Left renal cortex interstitium (tissue), 4 donors: ENCODE data around the gene TRAPPC10. TPM values are rescaled to one million over a fixed set of nuclear protein-coding genes. Genes with fewer than 3 reads are reported as not detected.
"Not testable (repeated sequence)": the region's sequence is repeated elsewhere in the genome, so short reads cannot be mapped to it uniquely, and the experiment has no call there.

Experiments
- DNase-seq, 4 donors: peaks; one replicate each; pipeline ENCODE4 v3.0.0-alpha.2; 2013; ENCODE audit warnings: low read depth in 4 of 4, low spot score in 2 of 4, missing footprints in 1 of 4
- polyA plus RNA-seq, 4 donors: library from polyadenylated mRNA; unstranded; fragments of 120-200 nt; gene quantifications; one replicate each; pipeline ENCODE4 v1.2.1, GENCODE V29; 2013; ENCODE audit not compliant: insufficient read length in 4 of 4

The TRAPPC10 gene
- polyA plus RNA-seq, 4 donors, result 29.7 to 48.8 (median 39.9) TPM

DNA sequence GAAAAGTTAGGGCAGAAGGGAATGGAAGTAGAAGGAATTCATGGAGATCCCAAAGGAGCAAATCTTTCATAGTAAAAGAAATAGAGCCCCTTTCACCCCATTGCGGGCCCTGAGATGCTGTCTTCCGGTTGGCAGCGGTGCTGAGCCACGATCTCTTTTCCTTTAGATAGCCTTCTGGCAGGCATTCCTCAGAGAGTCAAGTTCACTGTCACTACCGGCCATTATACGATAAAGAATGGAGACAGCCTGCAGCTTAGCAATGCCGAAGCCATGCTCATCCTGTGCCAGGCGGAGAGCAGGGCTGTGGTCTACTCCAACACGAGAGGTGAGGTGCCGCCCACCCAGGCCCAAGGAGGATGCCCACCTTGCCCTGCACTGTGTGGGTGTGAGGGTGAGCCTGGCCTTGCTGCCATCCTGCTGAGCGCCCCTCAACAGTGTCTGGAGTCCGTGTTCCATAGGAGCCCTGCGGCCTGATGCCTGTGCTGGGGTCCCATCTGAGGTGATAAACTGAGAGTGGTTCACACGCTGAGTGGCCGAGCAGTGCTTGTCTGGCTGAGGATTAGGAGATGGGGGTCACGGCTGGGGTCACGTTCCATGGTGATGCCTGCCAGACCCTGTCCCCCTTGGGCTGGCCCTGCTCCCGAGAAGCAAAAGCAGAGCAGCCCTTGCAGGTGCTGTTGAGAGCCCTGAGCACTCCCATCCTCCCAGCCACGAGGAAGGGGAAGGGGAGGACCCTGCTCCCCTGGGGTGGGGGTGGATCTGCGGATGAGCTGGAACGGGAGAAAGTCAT lies 74.7 kb downstream of the TRAPPC10 start:
- no peak for DNase-seq

DNA sequence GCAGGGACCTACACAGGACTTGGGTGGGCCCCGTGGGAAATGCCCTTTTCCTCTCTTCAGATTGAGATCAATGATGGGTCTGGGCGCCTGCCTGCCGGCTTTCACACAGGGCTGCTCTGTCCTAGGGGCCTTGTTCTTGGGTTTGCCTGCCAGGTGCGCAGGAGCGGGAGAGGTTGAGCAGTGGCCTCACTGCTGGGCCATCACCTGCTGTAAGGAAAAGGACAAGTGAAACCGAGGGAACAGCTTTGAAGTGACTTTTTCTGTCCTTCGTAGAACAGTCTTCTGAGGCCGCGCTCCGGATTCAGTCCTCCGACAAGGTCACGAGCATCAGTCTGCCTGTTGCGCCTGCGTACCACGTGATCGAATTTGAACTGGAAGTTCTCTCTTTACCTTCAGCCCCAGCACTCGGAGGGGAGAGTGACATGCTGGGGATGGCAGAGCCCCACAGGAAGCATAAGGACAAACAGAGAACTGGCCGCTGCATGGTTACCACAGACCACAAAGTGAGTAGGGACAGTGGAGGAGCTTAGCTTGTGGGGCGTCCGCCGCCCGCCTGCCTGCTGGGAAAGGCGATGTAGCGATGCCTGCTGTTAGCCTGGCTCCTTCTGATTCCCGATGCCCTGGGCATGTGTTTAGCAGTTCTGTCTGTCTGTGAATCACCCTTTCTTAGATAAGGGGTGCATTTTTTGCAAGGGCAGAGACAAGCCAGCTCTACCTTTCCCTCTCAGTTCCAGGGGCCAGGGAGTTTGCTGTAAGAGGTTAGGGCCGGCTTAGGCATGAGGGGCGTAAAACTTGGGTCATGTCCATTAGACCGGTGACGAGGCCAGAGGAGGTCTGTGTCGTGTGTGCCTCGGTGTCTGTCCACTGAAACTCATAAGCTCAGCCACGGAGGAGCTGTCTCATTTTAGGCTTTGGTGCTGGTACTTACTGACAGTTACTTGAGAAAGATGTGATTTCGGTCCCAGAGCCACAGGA lies 75.6 kb downstream of the TRAPPC10 start:
- DNase-seq, result no peak

DNA sequence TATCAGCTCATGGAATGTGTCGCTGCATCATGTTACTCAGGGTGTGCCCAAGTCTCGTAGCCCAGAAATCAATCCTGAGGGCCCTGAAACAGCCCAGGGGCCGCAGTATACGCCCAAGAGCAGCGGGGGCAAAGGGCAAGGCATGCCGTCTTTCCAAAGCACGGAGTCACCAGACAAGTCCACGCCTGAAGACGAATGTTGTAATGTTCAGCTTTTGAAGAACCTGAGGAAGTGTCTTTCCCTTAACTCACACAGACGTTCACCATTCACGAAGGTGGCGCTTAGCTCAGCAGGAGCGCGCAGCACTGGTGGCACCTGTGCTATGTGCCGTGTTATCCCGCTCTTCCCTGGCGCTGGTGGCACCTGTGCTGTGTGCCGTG lies 76.3 kb downstream of the TRAPPC10 start:
- DNase-seq, result no peak

DNA sequence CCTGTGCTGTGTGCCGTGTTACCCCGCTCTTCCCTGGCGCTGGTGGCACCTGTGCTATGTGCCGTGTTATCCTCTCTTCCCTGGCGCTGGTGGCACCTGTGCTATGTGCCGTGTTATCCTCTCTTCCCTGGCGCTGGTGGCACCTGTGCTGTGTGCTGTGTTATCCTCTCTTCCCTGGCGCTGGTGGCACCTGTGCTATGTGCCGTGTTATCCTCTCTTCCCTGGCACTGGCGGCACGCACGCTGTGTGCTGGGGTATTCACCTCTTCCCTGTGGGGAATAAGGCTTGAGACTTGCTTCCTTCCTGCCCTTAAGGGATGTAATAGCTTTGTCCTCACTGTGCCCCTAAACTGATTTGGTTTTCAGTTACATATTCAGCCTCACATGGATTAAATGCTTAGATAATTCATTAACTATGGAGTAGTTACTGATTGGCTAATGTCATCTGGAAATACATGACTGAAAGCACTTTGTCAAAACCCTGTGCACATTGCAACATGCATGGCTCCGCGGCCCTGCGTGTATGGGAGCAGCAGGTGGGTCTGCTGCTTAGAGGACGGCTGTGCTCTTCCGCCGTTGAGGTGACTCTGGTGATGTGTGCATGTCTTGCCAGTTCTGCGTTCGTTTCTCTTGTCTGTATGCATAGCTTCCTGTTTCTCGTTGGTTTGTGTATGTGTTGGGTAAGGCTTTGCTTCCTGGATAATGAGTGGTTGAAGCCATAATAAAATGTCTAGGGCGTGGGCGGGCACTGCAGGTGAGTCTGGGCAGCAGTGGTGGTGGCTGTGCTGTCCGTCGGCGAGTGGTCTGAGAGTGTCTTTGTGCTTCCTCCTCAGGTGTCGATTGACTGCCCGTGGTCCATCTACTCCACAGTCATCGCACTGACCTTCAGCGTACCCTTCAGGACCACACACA lies 77.1 kb downstream of the TRAPPC10 start:
- DNase-seq, result peak in 3 of 4 donors; percentile 20 to 68 (median 21)

DNA sequence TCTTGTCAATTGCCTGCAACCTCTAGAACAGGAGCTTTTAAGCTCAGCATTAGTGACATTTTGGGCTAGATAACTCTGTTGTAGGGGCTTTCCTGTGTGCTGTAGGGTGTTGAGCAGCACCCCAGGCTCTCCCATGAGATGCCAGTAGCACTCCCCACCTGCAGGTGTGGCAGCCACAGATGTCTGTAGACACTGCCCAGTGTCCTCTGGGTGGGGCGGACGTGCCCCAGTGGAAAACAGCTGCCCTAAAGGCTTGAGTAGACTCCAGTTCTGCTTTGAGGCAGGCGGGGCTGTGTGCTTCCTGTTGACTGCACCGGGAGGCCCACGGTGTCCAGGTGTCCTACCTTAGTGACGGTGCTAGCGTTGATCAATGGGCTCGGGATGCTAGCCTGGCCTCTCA lies 78.2 kb downstream of the TRAPPC10 start:
- no peak for DNase-seq

DNA sequence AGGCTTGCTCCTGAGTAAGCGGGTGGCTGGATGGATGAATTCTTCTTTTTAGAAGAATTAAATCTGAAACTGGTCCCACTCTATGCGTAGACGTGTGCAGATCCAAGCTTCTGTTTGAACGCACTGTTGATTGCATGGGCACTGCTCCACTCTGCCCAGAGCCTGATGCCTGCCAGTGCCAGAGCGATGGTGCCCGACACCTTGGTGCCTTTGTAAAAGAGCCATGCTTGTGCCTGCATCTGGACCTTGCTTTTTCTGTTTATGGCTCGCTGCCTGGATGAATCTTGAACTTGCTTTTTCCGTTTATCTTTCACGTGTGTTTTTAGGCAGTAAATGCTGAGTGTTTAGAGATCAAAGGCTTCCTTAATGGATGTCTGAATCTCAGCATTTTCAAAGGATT lies 80.1 kb downstream of the TRAPPC10 start:
- DNase-seq, result no peak

DNA sequence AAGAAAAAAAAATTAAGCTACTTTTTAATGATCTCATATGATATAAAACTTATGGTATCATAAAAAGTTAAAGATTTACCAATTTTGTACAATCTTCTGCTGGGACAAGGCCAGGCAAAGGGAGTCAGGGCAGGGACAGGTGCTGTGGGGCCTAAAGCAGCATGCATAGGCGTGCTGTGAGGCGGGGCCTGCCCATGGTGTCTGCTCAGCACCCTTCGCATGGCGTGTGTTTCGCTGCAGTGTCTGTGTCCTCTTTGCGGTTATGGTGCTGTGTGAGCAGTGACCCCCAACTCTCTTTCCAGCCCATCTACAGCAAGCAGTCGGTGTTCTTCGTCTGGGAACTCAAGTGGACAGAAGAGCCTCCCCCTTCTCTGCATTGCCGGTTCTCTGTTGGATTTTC lies 81.7 kb downstream of the TRAPPC10 start:
- DNase-seq, result no peak

DNA sequence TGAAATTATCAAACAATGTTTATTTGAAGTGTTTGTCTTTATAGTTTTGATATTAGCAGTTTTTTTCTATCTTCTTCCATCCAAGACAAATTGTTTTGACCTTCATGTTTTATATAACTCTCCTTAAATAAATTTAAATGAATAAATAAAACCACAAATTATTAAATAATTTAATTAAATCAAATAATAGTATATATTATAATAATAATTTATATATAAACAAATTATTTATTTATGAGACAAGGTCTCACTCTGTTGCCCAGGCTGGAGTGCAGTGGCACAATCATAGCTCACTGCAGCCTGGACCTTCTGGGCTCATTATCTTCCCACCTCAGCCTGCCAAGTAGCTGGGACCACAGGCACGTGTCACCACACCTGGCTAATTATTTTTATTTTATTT lies 82.7 kb downstream of the TRAPPC10 start:
- no peak for DNase-seq

DNA sequence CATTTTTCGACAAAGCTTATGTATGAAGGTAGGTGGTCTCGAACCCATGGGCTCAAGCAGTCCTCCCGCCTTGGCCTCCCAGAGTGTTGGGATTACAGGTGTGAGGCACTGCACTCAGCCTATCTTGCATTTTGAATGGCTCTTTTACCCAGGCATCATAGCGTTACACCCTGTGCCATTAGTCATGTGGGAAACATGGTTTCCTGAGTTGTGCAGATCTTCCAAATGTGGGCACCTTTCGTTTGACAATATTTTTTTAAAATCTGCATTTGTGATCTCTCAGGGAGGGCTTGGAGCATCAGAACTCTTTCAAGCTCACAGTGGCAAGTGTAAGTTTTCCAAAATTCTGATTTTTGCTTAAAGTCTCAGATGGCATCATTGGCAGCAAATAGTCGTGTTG lies 86.4 kb downstream of the TRAPPC10 start:
- DNase-seq, result not testable (repeated sequence)

DNA sequence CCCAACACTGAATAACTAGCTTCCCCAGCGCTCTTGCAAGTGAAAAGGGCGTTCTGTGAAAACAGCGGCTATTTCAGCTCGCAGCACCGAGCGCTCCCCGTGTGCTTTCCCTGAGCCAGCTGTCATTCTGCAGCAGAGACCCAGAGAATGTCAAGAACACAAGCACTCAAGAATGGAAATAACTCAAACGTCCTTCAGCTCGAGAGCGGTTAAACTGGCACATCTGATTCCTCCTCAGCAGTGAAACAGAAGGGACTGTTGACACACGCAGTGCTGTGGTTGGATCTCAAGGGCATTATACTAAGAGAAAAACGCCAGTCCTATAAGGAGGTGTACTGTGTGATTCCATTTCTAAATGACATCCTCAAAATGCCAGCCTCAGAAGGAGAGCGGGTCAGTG lies 86.9 kb downstream of the TRAPPC10 start:
- DNase-seq, result not testable (repeated sequence)

DNA sequence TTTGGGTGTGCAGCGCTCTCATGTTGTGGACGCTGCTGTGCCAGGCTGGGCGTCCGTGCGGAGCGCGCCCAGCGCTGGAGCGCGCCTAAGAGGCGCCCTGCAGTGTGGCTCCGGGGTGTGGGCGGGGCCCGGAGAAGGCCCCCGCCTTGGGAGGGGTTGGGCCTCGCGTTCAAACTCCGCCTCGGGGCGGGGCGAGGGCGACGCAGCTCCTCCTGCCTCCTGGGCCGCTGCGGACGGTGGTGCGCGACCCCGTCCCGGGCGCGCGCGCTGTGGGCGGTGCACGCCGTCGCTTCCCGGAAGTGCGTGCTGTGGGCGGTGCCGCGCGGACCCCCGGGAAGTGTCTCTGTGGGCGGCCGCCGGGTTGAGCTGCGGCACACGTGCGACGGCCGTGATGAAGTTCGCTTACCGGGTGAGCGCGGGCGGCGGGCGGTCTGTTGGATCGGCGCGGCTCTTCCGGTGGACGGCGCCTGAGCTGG lies 95.0 kb downstream of the TRAPPC10 start, which contains the start of gene PWP2:
PWP2 (plus strand) TSS at position 374 of the 476 bp plus-strand sequence; CDS start at position 392, 18 bp downstream.
- DNase-seq, result not testable (repeated sequence)

DNA sequence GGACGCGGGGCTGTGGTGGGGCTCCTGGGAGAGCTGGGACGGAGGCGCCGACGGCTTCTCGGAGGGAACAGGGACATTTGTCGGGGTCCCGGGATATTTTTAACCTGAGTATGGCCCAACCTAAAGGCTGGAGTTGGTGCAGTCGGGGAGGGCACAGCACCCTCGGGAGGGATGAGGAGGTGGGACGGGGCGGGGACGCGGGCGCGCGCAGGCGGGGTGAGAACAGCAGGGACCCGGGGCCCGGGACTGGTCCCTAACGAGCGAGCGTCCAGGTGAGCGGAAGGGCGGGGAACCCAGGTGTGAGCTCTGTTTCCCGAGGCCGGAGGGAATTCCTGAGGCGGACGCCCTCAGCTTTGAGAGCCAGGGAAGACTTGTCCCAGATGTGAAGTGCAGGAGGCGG lies 95.5 kb downstream of the TRAPPC10 start:
- not testable (repeated sequence) for DNase-seq

DNA sequence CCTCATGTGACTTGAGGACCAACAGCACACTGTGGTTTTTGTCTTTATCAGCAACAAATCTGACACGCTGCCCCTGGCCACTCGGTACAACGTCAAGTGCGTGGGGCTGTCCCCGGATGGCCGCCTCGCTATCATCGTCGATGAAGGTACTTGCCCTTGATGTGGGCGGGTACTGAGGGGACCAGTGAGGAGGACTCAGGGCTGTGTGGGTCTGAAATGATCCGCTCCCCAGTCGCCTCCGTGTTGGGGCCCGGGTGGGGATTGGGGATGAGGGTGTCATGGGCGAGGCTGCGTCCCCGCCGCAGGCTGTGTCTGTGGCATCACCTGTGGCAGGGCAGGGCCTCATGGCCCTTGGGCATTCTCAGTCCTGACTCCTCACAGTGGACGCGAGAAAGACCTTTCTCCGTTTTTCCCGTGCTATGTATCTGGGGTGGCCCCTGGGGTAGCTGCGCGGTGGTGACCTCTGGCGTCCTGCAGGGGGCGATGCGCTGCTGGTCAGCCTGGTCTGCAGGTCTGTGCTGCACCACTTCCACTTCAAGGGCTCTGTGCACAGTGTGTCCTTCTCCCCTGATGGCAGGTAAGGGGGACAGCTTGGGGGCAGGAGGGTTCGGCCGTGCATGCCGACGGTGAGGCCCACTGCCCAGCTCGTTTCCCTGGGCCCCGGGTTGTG lies 101.7 kb downstream of the TRAPPC10 start:
- not testable (repeated sequence) for DNase-seq

DNA sequence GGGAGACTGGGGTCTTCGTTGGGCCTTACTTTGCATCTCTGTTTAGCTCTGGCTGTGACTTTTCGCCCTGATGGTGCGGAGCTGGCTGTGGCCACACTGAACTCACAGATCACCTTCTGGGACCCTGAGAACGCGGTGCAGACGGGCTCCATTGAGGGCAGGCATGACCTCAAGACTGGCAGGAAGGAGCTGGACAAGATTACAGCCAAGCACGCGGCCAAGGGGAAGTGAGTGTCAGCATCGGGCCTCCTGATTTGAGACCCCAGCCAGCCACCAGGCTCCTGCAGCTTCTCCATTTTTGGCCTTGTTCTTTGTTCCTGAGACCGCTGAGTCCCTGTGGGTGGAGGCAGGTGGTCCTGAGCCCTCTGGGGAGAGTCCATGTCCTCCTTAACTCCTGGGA lies 110.0 kb downstream of the TRAPPC10 start:
- DNase-seq, result not testable (repeated sequence)

DNA sequence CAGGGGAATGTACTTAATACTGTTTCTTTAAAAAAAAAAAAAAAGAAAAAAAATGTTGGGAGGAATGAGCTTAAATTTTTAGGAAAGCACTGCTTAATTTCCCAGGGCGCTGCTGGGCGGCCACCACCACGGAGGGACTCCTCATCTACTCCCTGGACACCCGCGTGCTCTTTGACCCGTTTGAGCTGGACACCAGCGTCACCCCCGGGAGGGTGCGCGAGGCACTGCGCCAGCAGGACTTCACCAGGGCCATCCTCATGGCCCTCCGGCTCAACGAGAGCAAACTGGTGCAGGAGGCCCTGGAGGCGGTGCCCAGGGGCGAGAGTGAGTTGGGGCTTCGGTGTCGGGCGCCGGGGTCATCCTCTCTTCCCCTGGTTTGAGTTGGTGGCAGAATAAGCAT lies 115.7 kb downstream of the TRAPPC10 start:
- DNase-seq, result not testable (repeated sequence)

DNA sequence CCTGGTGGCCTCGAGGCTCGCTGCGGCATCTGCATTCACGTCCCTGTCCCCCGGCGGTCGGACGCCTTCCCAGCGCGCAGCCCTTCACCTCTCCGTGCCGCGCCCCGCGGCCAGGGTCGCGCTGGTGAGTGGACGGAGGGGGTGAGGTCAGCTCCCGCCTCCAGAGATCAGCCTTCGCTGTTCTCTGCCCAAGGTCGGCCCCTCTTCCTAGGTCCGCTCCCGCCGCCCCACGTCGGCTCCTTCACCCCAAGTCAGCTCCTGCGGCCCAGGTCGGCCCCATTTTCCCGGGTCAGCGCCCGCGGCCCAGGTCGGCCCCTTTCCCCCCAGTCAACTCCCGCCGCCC lies 121.6 kb downstream of the TRAPPC10 start:
- not testable (repeated sequence) for DNase-seq

DNA sequence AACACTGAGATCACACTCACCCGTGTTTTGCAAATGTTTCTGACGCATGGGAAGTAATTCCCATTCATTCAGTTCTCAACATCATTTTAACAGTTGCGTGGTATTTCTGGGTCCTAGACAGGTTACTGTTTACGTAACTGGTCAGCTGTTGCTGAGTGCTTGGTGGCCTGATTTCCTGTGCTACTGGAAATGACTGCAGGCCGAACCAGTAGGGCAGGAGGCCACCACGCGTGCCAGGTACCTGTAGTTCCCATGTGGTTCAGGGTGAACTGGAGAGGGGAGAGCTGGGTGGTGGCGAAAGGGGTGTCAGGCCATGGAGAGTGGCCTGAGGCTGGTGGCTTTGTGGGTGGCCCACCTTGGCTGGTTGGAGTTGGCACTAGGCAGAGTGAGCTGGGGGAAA lies 122.6 kb downstream of the TRAPPC10 start:
- not testable (repeated sequence) for DNase-seq

DNA sequence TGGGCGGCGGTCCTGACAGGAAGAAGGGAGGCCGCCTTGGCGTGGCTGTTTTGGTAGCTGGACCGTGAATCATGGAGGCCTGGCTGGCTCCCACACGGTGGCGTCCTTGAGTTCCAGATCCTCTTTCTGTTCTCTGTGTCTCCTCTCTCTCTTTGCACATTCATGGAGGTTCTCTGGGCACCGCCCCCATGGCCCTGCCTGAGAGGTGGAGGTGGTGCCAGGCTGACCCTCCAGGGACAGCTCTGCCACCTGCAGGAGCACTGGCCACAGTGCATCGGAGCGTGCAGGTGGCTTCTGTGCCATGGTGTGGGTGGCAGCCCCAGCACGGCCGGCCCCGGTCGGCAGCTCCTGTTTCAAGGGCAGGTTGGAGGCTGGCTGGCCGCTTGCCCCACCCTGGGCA lies 125.9 kb downstream of the TRAPPC10 start:
- DNase-seq, result not testable (repeated sequence)

DNA sequence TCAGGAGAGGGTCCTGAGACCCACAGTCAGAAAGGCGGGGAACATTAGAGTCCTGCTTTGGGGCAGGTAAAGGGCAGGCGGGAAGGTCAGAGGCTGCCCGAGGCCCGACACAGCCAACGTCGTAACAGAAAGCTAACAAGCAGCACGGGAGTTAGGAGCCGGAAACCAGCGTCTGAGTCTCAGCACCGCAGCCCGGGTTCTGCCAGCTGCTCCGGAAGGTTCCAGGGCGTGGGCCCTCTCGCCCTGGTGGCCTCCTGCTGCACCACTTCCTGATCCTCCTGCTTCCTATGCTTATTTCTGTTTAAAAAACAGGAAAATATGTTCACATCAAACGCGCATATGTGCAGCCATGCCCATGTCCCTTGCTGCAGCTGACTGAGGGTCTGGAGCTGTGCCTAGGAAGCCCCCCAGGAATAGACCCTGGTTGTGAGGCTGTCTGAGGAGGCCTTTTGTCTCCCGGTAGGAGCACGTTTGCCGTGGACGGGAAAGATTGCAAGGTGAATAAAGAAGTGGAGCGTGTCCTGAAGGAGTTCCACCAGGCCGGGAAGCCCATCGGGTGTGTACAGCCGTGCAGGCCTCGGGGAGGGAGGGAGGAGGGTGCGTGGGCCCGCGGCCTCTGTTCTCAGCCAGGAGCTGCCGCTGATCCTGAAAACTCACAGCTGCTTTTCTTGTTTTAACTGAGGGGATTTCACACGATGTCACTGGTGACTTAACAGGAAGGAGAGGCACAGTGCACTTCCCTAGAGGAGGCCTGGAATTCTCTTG lies 127.9 kb downstream of the TRAPPC10 start:
- DNase-seq, result peak in 1 of 4 donors; percentile 3
